H1 (cell line): Measurements from ENCODE around the gene SUPT4H1. TPM values are rescaled to one million over a fixed set of nuclear protein-coding genes. Genes with fewer than 3 reads are reported as not detected.

ENCODE experiments used
- BCL11A ChIP-seq, 2 experiments: IDR thresholded peaks; one replicate each; pipeline ENCODE4 v1.6.1; 2011; ENCODE audit warnings: low read depth in 2 of 2, low read length in 2 of 2, mild to moderate bottlenecking in 2 of 2
- CBX5 ChIP-seq: fragments of 300-800, 300-1000 bp; sonication (generic); IDR thresholded peaks from 2 replicates; pipeline ENCODE4 v1.7.1; 2016; ENCODE audit warnings: antibody characterized with exemption, low read length, low read depth
- EP300 ChIP-seq, 2 experiments: IDR thresholded peaks; 1 replicate in 1 of 2; 2 replicates in 1 of 2; pipeline ENCODE4 v1.6.1; 2011 to 2012; ENCODE audit warnings: low read depth in 2 of 2, low read length in 2 of 2, mild to moderate bottlenecking in 2 of 2, borderline replicate concordance in 1 of 2, inconsistent platforms in 1 of 2, moderate library complexity in 1 of 2
- GTF2F1 ChIP-seq: IDR thresholded peaks from 2 replicates; pipeline ENCODE4 v1.6.1; 2012; ENCODE audit warnings: low read depth, low read length, improper control_type of control experiment, borderline replicate concordance
- NANOG ChIP-seq: IDR thresholded peaks from 2 replicates; pipeline ENCODE4 v1.6.1; 2011; ENCODE audit warnings: low read length, low read depth, mild to moderate bottlenecking, inconsistent platforms; ENCODE audit not compliant: insufficient read depth, poor library complexity, severe bottlenecking
- RFX5 ChIP-seq: IDR thresholded peaks from 2 replicates; pipeline ENCODE4 v1.6.1; 2011; ENCODE audit warnings: low read depth, low read length, improper control_type of control experiment, borderline replicate concordance
- polyA plus RNA-seq, 7 experiments: library from polyadenylated mRNA; depleted of rRNA in 3 of 7; stranded (reverse) in 5 of 7; unstranded in 2 of 7; fragments of >200 nt in 5 of 7; fragments of 200-250 nt in 2 of 7; gene quantifications; 1 replicate in 5 of 7; 2 replicates in 1 of 7; 4 replicates in 1 of 7; pipeline versions ENCODE4 v1.2.1 to v1.2.3, GENCODE V29; 2011 to 2013; ENCODE audit warnings: missing spikeins in 2 of 7, mixed read lengths in 2 of 7
- total RNA-seq: library from RNA; stranded (reverse); fragmentation: NEBNext Ultra II Directional; extraction: Animal tissue kit (Norgen Biotek cat#: 25700); gene quantifications from 2 replicates; pipeline ENCODE4 v1.2.1, GENCODE V29; 2021
- TF ChIP-seq, protein P1 (sequence below): fragments of 300-600 bp; sonication (generic); IDR thresholded peaks from 2 replicates; pipeline ENCODE4 v1.7.1; 2012; ENCODE audit warnings: low read length, moderate library complexity, mild to moderate bottlenecking, inconsistent platforms; ENCODE audit not compliant: insufficient replicate concordance

SUPT4H1 gene
- total and polyA plus RNA-seq, 2 of the 8 experiments (the other 6 are each of a cell fraction or from before 2014, with no cell fraction given) = 112 to 143 TPM

DNA sequence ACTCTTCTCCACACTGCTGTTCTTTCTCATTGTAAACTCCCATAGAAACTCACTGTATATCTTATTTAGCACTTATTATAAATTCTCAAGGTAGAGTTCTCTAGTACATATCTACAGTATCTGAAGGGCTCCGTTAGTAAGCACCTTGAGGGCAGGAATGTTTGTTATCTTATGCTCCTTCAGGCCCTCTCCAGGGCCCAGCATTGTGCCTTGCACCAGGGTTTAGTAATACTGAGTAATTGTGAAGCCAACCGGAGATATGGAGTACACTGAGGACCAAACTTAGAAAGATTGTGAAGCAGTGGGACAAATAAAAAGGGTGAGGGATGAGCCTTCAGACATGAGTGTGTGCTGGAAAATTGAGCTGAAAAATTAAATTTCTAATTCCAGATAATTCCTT lies 38.9 kb upstream of the SUPT4H1 start (continued):
- no peak for TF ChIP-seq NANOG
- TF ChIP-seq, protein P1, sequence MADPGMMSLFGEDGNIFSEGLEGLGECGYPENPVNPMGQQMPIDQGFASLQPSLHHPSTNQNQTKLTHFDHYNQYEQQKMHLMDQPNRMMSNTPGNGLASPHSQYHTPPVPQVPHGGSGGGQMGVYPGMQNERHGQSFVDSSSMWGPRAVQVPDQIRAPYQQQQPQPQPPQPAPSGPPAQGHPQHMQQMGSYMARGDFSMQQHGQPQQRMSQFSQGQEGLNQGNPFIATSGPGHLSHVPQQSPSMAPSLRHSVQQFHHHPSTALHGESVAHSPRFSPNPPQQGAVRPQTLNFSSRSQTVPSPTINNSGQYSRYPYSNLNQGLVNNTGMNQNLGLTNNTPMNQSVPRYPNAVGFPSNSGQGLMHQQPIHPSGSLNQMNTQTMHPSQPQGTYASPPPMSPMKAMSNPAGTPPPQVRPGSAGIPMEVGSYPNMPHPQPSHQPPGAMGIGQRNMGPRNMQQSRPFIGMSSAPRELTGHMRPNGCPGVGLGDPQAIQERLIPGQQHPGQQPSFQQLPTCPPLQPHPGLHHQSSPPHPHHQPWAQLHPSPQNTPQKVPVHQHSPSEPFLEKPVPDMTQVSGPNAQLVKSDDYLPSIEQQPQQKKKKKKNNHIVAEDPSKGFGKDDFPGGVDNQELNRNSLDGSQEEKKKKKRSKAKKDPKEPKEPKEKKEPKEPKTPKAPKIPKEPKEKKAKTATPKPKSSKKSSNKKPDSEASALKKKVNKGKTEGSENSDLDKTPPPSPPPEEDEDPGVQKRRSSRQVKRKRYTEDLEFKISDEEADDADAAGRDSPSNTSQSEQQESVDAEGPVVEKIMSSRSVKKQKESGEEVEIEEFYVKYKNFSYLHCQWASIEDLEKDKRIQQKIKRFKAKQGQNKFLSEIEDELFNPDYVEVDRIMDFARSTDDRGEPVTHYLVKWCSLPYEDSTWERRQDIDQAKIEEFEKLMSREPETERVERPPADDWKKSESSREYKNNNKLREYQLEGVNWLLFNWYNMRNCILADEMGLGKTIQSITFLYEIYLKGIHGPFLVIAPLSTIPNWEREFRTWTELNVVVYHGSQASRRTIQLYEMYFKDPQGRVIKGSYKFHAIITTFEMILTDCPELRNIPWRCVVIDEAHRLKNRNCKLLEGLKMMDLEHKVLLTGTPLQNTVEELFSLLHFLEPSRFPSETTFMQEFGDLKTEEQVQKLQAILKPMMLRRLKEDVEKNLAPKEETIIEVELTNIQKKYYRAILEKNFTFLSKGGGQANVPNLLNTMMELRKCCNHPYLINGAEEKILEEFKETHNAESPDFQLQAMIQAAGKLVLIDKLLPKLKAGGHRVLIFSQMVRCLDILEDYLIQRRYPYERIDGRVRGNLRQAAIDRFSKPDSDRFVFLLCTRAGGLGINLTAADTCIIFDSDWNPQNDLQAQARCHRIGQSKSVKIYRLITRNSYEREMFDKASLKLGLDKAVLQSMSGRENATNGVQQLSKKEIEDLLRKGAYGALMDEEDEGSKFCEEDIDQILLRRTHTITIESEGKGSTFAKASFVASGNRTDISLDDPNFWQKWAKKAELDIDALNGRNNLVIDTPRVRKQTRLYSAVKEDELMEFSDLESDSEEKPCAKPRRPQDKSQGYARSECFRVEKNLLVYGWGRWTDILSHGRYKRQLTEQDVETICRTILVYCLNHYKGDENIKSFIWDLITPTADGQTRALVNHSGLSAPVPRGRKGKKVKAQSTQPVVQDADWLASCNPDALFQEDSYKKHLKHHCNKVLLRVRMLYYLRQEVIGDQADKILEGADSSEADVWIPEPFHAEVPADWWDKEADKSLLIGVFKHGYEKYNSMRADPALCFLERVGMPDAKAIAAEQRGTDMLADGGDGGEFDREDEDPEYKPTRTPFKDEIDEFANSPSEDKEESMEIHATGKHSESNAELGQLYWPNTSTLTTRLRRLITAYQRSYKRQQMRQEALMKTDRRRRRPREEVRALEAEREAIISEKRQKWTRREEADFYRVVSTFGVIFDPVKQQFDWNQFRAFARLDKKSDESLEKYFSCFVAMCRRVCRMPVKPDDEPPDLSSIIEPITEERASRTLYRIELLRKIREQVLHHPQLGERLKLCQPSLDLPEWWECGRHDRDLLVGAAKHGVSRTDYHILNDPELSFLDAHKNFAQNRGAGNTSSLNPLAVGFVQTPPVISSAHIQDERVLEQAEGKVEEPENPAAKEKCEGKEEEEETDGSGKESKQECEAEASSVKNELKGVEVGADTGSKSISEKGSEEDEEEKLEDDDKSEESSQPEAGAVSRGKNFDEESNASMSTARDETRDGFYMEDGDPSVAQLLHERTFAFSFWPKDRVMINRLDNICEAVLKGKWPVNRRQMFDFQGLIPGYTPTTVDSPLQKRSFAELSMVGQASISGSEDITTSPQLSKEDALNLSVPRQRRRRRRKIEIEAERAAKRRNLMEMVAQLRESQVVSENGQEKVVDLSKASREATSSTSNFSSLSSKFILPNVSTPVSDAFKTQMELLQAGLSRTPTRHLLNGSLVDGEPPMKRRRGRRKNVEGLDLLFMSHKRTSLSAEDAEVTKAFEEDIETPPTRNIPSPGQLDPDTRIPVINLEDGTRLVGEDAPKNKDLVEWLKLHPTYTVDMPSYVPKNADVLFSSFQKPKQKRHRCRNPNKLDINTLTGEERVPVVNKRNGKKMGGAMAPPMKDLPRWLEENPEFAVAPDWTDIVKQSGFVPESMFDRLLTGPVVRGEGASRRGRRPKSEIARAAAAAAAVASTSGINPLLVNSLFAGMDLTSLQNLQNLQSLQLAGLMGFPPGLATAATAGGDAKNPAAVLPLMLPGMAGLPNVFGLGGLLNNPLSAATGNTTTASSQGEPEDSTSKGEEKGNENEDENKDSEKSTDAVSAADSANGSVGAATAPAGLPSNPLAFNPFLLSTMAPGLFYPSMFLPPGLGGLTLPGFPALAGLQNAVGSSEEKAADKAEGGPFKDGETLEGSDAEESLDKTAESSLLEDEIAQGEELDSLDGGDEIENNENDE = no peak
- TF ChIP-seq BCL11A (IDR thresholded peaks at IDR 0.05; ENCODE audit: low read depth in 2 of 2, low read length in 2 of 2) = no peak
- TF ChIP-seq EP300 (IDR thresholded peaks at IDR 0.05; ENCODE audit: borderline replicate concordance in 1 of 2, low read depth in 2 of 2, low read length in 2 of 2) = no peak
- no peak for TF ChIP-seq RFX5
- no peak for TF ChIP-seq GTF2F1
- TF ChIP-seq CBX5 = no peak
